Coronary artery (tissue), 2 donors: ENCODE measurements around the gene CHST11.

Experiments used
- DNase-seq: peaks from one replicate; pipeline ENCODE4 v3.0.0-alpha.2; 2017; ENCODE audit warnings: low spot score
- H3K27ac ChIP-seq, 2 donors: fragments of 200-600 bp; sonication (generic); one replicate each; pipeline ENCODE4 v1.5.1; 2016 to 2019
- H3K4me3 ChIP-seq: fragments of 200-600 bp; sonication (generic); 2 replicates; pipeline ENCODE4 v1.5.1; 2016; ENCODE audit warnings: mild to moderate bottlenecking, moderate library complexity
- CTCF ChIP-seq: fragments of 200-600 bp; sonication (generic); IDR thresholded peaks from one replicate; pipeline ENCODE4 v1.5.1; 2019; ENCODE audit warnings: antibody characterized with exemption

CHST11 gene

GRCh38 chr12:104603545-104603973, 146.8 kb downstream of the CHST11 start:
- no peak for TF ChIP-seq CTCF
- DNase-seq: no peak
- Histone ChIP-seq H3K4me3 (no peak overlapping the region), H3K27ac (peak overlapping the region; percentile 11 to 81)

GRCh38 chr12:104604070-104604994, 147.6 kb downstream of the CHST11 start:
- Histone ChIP-seq H3K4me3 (peak overlapping the region; percentile 5), H3K27ac (peak overlapping the region; percentile 11 to 81)
- DNase-seq: peak; percentile 87
- no peak for TF ChIP-seq CTCF

- DNase-seq: no peak
- Histone ChIP-seq H3K27ac (peak overlapping the region; percentile 11 to 81), H3K4me3 (no peak overlapping the region)
- no peak for TF ChIP-seq CTCF
Observed at GRCh38 chr12:104604995-104605675, 148.4 kb downstream of the CHST11 start.

- peak; percentile 78 for DNase-seq
- Histone ChIP-seq H3K4me3 (no peak overlapping the region), H3K27ac (peak overlapping the region; percentile 11 to 57)
- no peak for TF ChIP-seq CTCF
Observed at GRCh38 chr12:104605685-104606084, 148.9 kb downstream of the CHST11 start.

GRCh38 chr12:104608998-104609397, 152.2 kb downstream of the CHST11 start:
- Histone ChIP-seq H3K27ac (no peak overlapping the region), H3K4me3 (no peak overlapping the region)
- no peak for DNase-seq
- no peak for TF ChIP-seq CTCF

GRCh38 chr12:104609445-104609844, 152.7 kb downstream of the CHST11 start:
- Histone ChIP-seq H3K4me3 (no peak overlapping the region), H3K27ac (no peak overlapping the region)
- no peak for DNase-seq
- TF ChIP-seq CTCF: no peak
